H9 (cell line): ENCODE results near the gene ENKUR. TPM values are rescaled to one million over a fixed set of nuclear protein-coding genes. Genes with fewer than 3 reads are reported as not detected.

Experiments
- DNase-seq: peaks from one replicate; pipeline ENCODE4 v3.0.0-alpha.2; 2017
- H2AFZ ChIP-seq: one replicate; pipeline ENCODE4 v1.6.1; 2013; ENCODE audit warnings: mild to moderate bottlenecking, low read length, control low read depth, moderate library complexity
- H2AK5ac ChIP-seq: 2 replicates; pipeline ENCODE4 v1.6.1; 2013; ENCODE audit warnings: low read length, control low read depth, mixed read lengths; ENCODE audit not compliant: insufficient read length
- H2BK120ac ChIP-seq: one replicate; pipeline ENCODE4 v1.6.1; 2013; ENCODE audit warnings: low read depth, mild to moderate bottlenecking, low read length, control low read depth, inconsistent platforms; ENCODE audit not compliant: poor library complexity, severe bottlenecking
- H2BK12ac ChIP-seq: 2 replicates; pipeline ENCODE4 v1.6.1; 2013; ENCODE audit warnings: low read length, control low read depth, mixed read lengths, low read depth; ENCODE audit not compliant: insufficient read length
- H2BK15ac ChIP-seq: 2 replicates; pipeline ENCODE4 v1.6.1; 2013; ENCODE audit warnings: low read depth, low read length, control low read depth
- H2BK20ac ChIP-seq: one replicate; pipeline ENCODE4 v1.6.1; 2013; ENCODE audit warnings: low read depth, mild to moderate bottlenecking, low read length, control low read depth, inconsistent platforms; ENCODE audit not compliant: poor library complexity, severe bottlenecking
- H2BK5ac ChIP-seq: 2 replicates; pipeline ENCODE4 v1.6.1; 2013; ENCODE audit warnings: low read length, control low read depth, mixed read lengths; ENCODE audit not compliant: insufficient read length
- H3K14ac ChIP-seq: 2 replicates; pipeline ENCODE4 v1.6.1; 2013; ENCODE audit warnings: low read length, control low read depth; ENCODE audit not compliant: insufficient read depth
- H3K18ac ChIP-seq: 2 replicates; pipeline ENCODE4 v1.6.1; 2013; ENCODE audit warnings: low read depth, mild to moderate bottlenecking, mixed read lengths, low read length, control low read depth; ENCODE audit not compliant: insufficient read length
- H3K23ac ChIP-seq: 2 replicates; pipeline ENCODE4 v1.6.1; 2013; ENCODE audit warnings: low read length, control low read depth, mixed read lengths, low read depth; ENCODE audit not compliant: insufficient read length
- H3K23me2 ChIP-seq: 2 replicates; pipeline ENCODE4 v1.6.1; 2013; ENCODE audit warnings: low read depth, mild to moderate bottlenecking, mixed read lengths, low read length, control low read depth; ENCODE audit not compliant: insufficient read length, poor library complexity, severe bottlenecking
- H3K27ac ChIP-seq: 2 replicates; pipeline ENCODE4 v1.5.1; 2013; ENCODE audit warnings: low read length, control low read depth, mixed read lengths, low read depth; ENCODE audit not compliant: insufficient read length
- H3K27me3 ChIP-seq: 2 replicates; pipeline ENCODE4 v1.6.1; 2013; ENCODE audit warnings: low read length, control low read depth, inconsistent platforms; ENCODE audit not compliant: insufficient read depth
- H3K4ac ChIP-seq: 2 replicates; pipeline ENCODE4 v1.6.1; 2013; ENCODE audit warnings: low read depth, mild to moderate bottlenecking, control low read depth, inconsistent platforms, low read length, moderate library complexity
- H3K4me1 ChIP-seq: 2 replicates; pipeline ENCODE4 v1.6.1; 2013; ENCODE audit warnings: low read length, control low read depth, inconsistent platforms; ENCODE audit not compliant: insufficient read depth
- H3K4me2 ChIP-seq: 2 replicates; pipeline ENCODE4 v1.6.1; 2013; ENCODE audit warnings: low read length, control low read depth, mixed read lengths; ENCODE audit not compliant: insufficient read length, insufficient read depth
- H3K56ac ChIP-seq: 2 replicates; pipeline ENCODE4 v1.6.1; 2013; ENCODE audit warnings: low read depth, mild to moderate bottlenecking, mixed read lengths, low read length, control low read depth; ENCODE audit not compliant: insufficient read length
- H3K79me1 ChIP-seq: 2 replicates; pipeline ENCODE4 v1.6.1; 2013; ENCODE audit warnings: low read depth, mild to moderate bottlenecking, moderate library complexity, low read length, control low read depth, inconsistent platforms; ENCODE audit not compliant: insufficient read depth, poor library complexity, severe bottlenecking
- H3K79me2 ChIP-seq: 2 replicates; pipeline ENCODE4 v1.6.1; 2013; ENCODE audit warnings: low read length, control low read depth, inconsistent platforms; ENCODE audit not compliant: insufficient read depth
- H3K9ac ChIP-seq: 2 replicates; pipeline ENCODE4 v1.6.1; 2013; ENCODE audit warnings: low read length, control low read depth, mixed read lengths; ENCODE audit not compliant: insufficient read length; ENCODE audit errors: extremely low read depth
- H3K9me3 ChIP-seq: one replicate; pipeline ENCODE4 v1.6.1; 2013; ENCODE audit warnings: low read depth, low read length, inconsistent platforms; ENCODE audit not compliant: control insufficient read depth
- H3T11ph ChIP-seq: one replicate; pipeline ENCODE4 v1.6.1; 2013; ENCODE audit warnings: mild to moderate bottlenecking, low read length, control low read depth, inconsistent platforms
- H4K20me1 ChIP-seq: one replicate; pipeline ENCODE4 v1.6.1; 2013; ENCODE audit not compliant: control insufficient read depth, insufficient read length, insufficient read depth
- H4K5ac ChIP-seq: 2 replicates; pipeline ENCODE4 v1.6.1; 2013; ENCODE audit warnings: low read depth, mild to moderate bottlenecking, mixed read lengths, low read length, control low read depth; ENCODE audit not compliant: insufficient read length
- H4K8ac ChIP-seq: replicated peaks from 2 replicates; pipeline ENCODE4 v1.6.1; 2013; ENCODE audit warnings: low read length, control low read depth, mixed read lengths, low read depth; ENCODE audit not compliant: insufficient read length
- H4K91ac ChIP-seq: 2 replicates; pipeline ENCODE4 v1.6.1; 2013; ENCODE audit warnings: low read depth, mild to moderate bottlenecking, moderate library complexity, mixed read lengths, low read length, control low read depth; ENCODE audit not compliant: insufficient read length
- H3K27ac Mint-ChIP-seq, 3 experiments: 2 replicates in 2 of 3; 3 replicates in 1 of 3; pipeline ENCODE4 v1.8.0; 2020 to 2021; ENCODE audit warnings: mixed read lengths in 3 of 3, mild to moderate bottlenecking in 1 of 3, moderate library complexity in 1 of 3
- H3K27me3 Mint-ChIP-seq: 2 replicates; pipeline ENCODE4 v1.8.0; 2021; ENCODE audit warnings: low read depth, mild to moderate bottlenecking, moderate library complexity, mixed read lengths
- H3K36me3 Mint-ChIP-seq, 3 experiments: 2 replicates in 2 of 3; 3 replicates in 1 of 3; pipeline ENCODE4 v1.8.0; 2020 to 2021; ENCODE audit warnings: low read depth in 3 of 3, mixed read lengths in 3 of 3; ENCODE audit not compliant: insufficient read depth in 1 of 3
- H3K4me1 Mint-ChIP-seq, 2 experiments: 2 replicates each; pipeline ENCODE4 v1.8.0; 2020; ENCODE audit warnings: mixed read lengths in 2 of 2
- H3K4me3 Mint-ChIP-seq, 2 experiments: 2 replicates in 1 of 2; 3 replicates in 1 of 2; pipeline ENCODE4 v1.8.0; 2020 to 2021; ENCODE audit warnings: mild to moderate bottlenecking in 2 of 2, mixed read lengths in 2 of 2, moderate library complexity in 1 of 2
- H3K9me3 Mint-ChIP-seq, 2 experiments: 2 replicates in 1 of 2; 3 replicates in 1 of 2; pipeline ENCODE4 v1.8.0; 2020; ENCODE audit warnings: mild to moderate bottlenecking in 2 of 2, mixed read lengths in 2 of 2, moderate library complexity in 1 of 2
- total RNA-seq: library from RNA; stranded (reverse); gene quantifications from 2 replicates; pipeline ENCODE4 v1.2.1, GENCODE V29; 2021
- TF ChIP-seq, protein P1 (sequence below): fragments of 200-600 bp; sonication (generic); conservative IDR thresholded peaks from 3 replicates; pipeline ENCODE4 v1.8.0; 2021; ENCODE audit warnings: antibody characterized with exemption, mild to moderate bottlenecking

ENKUR gene
- total RNA-seq, 1 experiment from 2014 or later: not detected

- Histone ChIP-seq H2BK12ac (no peak overlapping the region), H3K4me1 (no peaks in the 10 kb centered on the region), H3K56ac (no peak overlapping the region), H3K27me3 (no peaks in the 10 kb centered on the region), H2BK20ac (no peak overlapping the region), H3K23me2 (no peaks in the 10 kb centered on the region), H2BK5ac (no peak overlapping the region), H3K79me1 (no peaks in the 10 kb centered on the region), H4K91ac (no peak overlapping the region), H3T11ph (no peak overlapping the region), H3K4ac (no peak overlapping the region), H3K23ac (no peak overlapping the region), H3K18ac (no peak overlapping the region), H4K8ac (no peak overlapping the region), H2BK15ac (no peak overlapping the region), H3K9me3 (no peaks in the 10 kb centered on the region), H2AK5ac (no peak overlapping the region), H3K14ac (no peak overlapping the region), H3K9ac (no peak overlapping the region), H4K5ac (no peak overlapping the region), H2AFZ (no peak overlapping the region), H2BK120ac (no peak overlapping the region), H3K4me2 (no peak overlapping the region), H3K27ac (no peak overlapping the region), H4K20me1 (no peaks in the 10 kb centered on the region), H3K79me2 (no peaks in the 10 kb centered on the region)
- H3K36me3 Mint-ChIP-seq: no peaks in the 10 kb centered on the region
- H3K4me3 Mint-ChIP-seq: no peak overlapping the region
- peaks cover 2% of the 10 kb centered on the region; the same call in 1 of the 2 replicates for H3K27me3 Mint-ChIP-seq
- no peak for DNase-seq
- TF ChIP-seq, protein P1, sequence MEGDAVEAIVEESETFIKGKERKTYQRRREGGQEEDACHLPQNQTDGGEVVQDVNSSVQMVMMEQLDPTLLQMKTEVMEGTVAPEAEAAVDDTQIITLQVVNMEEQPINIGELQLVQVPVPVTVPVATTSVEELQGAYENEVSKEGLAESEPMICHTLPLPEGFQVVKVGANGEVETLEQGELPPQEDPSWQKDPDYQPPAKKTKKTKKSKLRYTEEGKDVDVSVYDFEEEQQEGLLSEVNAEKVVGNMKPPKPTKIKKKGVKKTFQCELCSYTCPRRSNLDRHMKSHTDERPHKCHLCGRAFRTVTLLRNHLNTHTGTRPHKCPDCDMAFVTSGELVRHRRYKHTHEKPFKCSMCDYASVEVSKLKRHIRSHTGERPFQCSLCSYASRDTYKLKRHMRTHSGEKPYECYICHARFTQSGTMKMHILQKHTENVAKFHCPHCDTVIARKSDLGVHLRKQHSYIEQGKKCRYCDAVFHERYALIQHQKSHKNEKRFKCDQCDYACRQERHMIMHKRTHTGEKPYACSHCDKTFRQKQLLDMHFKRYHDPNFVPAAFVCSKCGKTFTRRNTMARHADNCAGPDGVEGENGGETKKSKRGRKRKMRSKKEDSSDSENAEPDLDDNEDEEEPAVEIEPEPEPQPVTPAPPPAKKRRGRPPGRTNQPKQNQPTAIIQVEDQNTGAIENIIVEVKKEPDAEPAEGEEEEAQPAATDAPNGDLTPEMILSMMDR: no peak
- no peak overlapping the region for H3K27ac Mint-ChIP-seq
- H3K4me1 Mint-ChIP-seq: peaks cover 5 to 6% of the 10 kb centered on the region in 2 experiments; a peak in 3 of 4 replicates
- no peaks in the 10 kb centered on the region; a peak in 1 of 5 replicates for H3K9me3 Mint-ChIP-seq
Observed at GRCh38 chr10:25039531-25039930, 23.6 kb upstream of the ENKUR start.
